Measurements from ENCODE around the gene PDK1.

The PDK1 gene

DNA sequence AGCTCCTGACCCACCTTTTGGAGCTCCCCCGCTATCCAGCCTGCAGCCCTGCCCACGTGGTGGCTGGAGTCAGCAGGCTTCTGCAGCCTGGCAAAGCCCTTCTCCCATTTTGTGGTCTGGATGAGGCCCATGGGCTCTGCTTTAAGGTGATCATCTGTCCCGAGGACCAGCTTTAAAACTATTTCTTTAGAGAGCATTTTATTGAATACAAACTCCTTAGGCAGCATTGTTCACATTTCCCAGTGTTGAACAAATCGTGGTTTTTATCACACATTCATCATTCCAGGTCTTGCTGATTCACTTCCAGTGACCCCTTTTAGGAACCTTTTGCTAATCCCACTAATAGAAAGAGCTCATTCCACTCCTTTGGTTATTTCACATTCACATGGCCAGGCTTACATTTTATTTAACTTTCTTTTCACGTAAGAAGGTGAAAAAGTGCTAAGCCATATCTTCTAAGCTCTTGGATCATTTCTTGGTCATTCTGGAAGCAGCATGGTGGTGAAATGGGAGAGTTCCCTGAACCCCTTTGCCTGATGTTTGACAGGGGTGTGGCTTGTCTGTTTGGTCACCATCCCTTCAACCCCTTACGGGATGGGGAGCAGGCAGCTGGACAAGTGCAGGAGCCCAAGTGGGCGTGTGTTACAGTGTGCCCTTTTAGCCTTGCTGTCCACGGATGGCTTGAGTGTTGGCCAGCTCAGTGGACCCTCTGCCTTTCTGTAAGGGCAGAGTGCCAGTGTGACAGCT lies 99.4 kb downstream of the PDK1 start:
- DNase-seq: no peak

DNA sequence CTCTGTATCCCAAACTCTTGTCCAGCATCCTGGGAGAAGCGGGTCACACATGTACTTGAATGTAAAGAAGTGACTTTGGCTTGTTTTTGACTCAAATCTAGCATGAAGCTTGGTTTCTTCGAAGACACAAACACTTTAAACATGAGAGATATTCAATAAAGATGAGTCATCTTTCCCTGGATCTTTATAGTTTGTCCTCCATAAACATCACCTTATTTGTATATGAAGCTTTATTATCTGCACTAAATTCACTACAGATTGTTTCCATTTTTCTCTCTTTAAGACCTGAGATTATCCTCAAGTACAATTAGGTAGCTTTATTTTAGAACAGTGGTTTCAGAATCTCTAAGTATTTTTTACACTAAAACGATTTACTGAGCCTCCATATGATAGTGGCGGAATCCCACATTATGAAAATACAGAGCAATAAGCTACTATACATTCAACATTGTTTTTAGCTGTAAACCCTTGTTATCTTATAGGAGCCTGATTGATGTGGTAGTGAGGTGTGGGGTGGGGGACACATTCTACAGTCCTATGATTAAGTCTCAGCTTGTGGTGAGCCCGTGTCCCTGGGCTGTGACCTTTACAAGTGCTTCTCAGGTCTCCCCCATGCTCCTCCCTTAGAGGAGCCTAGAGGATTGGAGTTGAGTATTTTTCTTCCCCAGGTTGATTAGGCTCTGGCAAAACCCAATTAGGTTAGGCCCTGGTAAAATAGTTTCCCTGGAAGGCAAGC lies 100.1 kb downstream of the PDK1 start:
- no peak for DNase-seq

All from bone marrow (tissue), 2 donors.